ENCODE results near the gene ADAMTS6. TPM values are rescaled to one million over a fixed set of nuclear protein-coding genes. Genes with fewer than 3 reads are reported as not detected.

ADAMTS6 gene
- total and polyA plus RNA-seq, 4 experiments from 2014 or later, result 0.14 to 1.8 (median 0.89) TPM; not detected in 1

DNA sequence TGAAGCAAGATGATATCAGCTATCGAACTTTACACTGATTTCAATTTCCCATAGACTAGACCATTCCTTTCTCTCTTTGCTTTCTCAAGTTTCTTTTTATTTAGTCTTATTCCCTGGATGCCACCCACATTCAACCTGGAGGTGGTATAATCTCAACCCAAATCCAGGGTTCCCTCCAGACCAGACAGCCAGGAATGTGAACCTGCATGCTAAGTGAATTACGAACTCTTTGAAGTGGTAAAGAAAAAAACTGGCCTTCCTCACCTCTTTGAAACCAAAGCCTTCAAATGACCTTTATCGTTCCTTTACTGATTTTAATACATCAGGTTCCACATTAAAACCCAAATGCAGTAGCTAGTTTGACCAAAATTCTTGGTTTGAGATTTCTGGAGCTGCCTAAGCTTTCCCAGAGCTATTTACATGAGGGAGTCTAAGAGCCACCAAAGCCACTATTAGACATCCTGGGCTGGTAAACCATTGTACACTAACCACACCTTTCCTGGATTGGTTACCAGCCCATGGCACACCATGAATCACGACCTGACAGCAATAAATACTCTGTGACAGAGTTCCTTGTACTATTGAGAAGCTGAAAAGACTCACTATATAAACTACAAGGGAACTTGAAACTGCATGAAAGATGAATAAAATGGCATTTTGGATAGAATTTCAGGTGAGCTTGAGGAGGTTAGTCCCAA is 323.7 kb downstream of the ADAMTS6 start:
- no peak for DNase-seq
- Histone ChIP-seq H3K36me3 (ENCODE audit: insufficient read depth, low read length) (no peaks in the 10 kb centered on the region), H3K4me3 (ENCODE audit: low read length in 2 of 2) (no peak overlapping the region), H3K9me3 (ENCODE audit: control insufficient read depth in 1 of 2, low read length in 2 of 2) (no peaks in the 10 kb centered on the region), H3K27ac (ENCODE audit: low read depth, low read length) (no peak overlapping the region), H3K27me3 (ENCODE audit: insufficient read depth, low read length) (no peaks in the 10 kb centered on the region), H3K4me1 (ENCODE audit: insufficient read depth, low read length) (no peaks in the 10 kb centered on the region)
- peaks cover 2 to 12% of the 10 kb centered on the region in 2 donors for H3K27me3 Mint-ChIP-seq
- H3K27ac Mint-ChIP-seq, result no peak overlapping the region
- H3K4me3 Mint-ChIP-seq, result no peak overlapping the region
- ChIA-PET CTCF (ENCODE audit: partially characterized antibody) (no interaction called here), POLR2A (ENCODE audit: partially characterized antibody) (no interaction called here)
- intact Hi-C loops (cut with micrococcal nuclease), result no loop called here
- H3K9me3 Mint-ChIP-seq, result no peaks in the 10 kb centered on the region
- no peaks in the 10 kb centered on the region for H3K4me1 Mint-ChIP-seq
- peaks cover 0 to 3% of the 10 kb centered on the region in 2 donors for H3K36me3 Mint-ChIP-seq

DNA sequence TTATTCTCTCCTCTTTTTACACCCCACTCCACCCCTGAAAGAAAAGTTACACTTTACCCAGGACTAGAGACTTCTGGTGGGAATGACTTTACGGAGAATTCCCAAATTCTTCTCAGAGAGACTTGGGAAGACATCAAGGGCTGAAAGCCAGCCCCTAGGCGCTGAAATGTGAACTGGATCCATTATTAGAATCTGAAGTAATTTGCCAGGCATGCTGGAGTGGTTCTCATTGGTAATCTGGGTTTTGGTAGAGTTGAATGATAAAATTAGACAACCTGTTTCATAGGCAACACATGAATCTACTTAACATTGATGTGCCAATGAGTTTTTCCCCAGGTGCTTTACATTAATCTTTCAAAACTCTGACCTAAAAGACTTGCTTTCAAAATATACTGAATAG is 324.8 kb downstream of the ADAMTS6 start:
- intact Hi-C loops (cut with micrococcal nuclease), result no loop called here
- Histone ChIP-seq H3K4me1 (ENCODE audit: insufficient read depth, low read length) (no peaks in the 10 kb centered on the region), H3K9me3 (ENCODE audit: control insufficient read depth in 1 of 2, low read length in 2 of 2) (no peaks in the 10 kb centered on the region), H3K27ac (ENCODE audit: low read depth, low read length) (no peak overlapping the region), H3K36me3 (ENCODE audit: insufficient read depth, low read length) (no peaks in the 10 kb centered on the region), H3K4me3 (ENCODE audit: low read length in 2 of 2) (no peak overlapping the region), H3K27me3 (ENCODE audit: insufficient read depth, low read length) (no peaks in the 10 kb centered on the region)
- CTCF ChIA-PET (ENCODE audit: partially characterized antibody), result no interaction called here
- H3K4me3 Mint-ChIP-seq, result no peak overlapping the region
- peaks cover 2 to 12% of the 10 kb centered on the region in 2 donors for H3K27me3 Mint-ChIP-seq
- POLR2A ChIA-PET (ENCODE audit: partially characterized antibody), result no interaction called here
- no peak for DNase-seq
- H3K4me1 Mint-ChIP-seq, result no peaks in the 10 kb centered on the region
- peaks cover 0 to 3% of the 10 kb centered on the region in 2 donors for H3K36me3 Mint-ChIP-seq
- no peak overlapping the region for H3K27ac Mint-ChIP-seq
- no peaks in the 10 kb centered on the region for H3K9me3 Mint-ChIP-seq

- H3K36me3 Mint-ChIP-seq, result no peaks in the 10 kb centered on the region
- H3K4me1 Mint-ChIP-seq, result no peaks in the 10 kb centered on the region
- H3K36me3 ChIP-seq (ENCODE audit: insufficient read depth, low read length), result no peaks in the 10 kb centered on the region
- intact Hi-C loops (cut with micrococcal nuclease), result no loop called here
- H3K27ac Mint-ChIP-seq, result no peak overlapping the region
- no peaks in the 10 kb centered on the region for H3K4me1 ChIP-seq (ENCODE audit: insufficient read depth, low read length)
- no peaks in the 10 kb centered on the region for H3K27me3 ChIP-seq (ENCODE audit: insufficient read depth, low read length)
- no peak overlapping the region for H3K4me3 ChIP-seq (ENCODE audit: low read length in 2 of 2)
- no peak overlapping the region for H3K4me3 Mint-ChIP-seq
- H3K27me3 Mint-ChIP-seq, result peaks cover 0 to 3% of the 10 kb centered on the region in 2 donors
- no peak for DNase-seq
- H3K27ac ChIP-seq (ENCODE audit: low read depth, low read length), result no peak overlapping the region
- no peaks in the 10 kb centered on the region for H3K9me3 Mint-ChIP-seq
- ChIA-PET POLR2A (ENCODE audit: partially characterized antibody) (no interaction called here), CTCF (ENCODE audit: partially characterized antibody) (no interaction called here)
- no peaks in the 10 kb centered on the region for H3K9me3 ChIP-seq (ENCODE audit: control insufficient read depth in 1 of 2, low read length in 2 of 2)
Observed at GRCh38 chr5:65152131-65152530, 329.6 kb downstream of the ADAMTS6 start.

GRCh38 chr5:65151614-65152013 is 330.1 kb downstream of the ADAMTS6 start:
- H3K4me3 ChIP-seq (ENCODE audit: low read length in 2 of 2), result no peak overlapping the region
- no peaks in the 10 kb centered on the region for H3K9me3 ChIP-seq (ENCODE audit: control insufficient read depth in 1 of 2, low read length in 2 of 2)
- ChIA-PET CTCF (ENCODE audit: partially characterized antibody) (no interaction called here), POLR2A (ENCODE audit: partially characterized antibody) (no interaction called here)
- Mint-ChIP-seq H3K27ac (no peak overlapping the region), H3K9me3 (no peaks in the 10 kb centered on the region), H3K27me3 (peaks cover 0 to 3% of the 10 kb centered on the region in 2 donors), H3K4me1 (no peaks in the 10 kb centered on the region), H3K36me3 (no peaks in the 10 kb centered on the region), H3K4me3 (no peak overlapping the region)
- H3K27me3 ChIP-seq (ENCODE audit: insufficient read depth, low read length), result no peaks in the 10 kb centered on the region
- no peaks in the 10 kb centered on the region for H3K4me1 ChIP-seq (ENCODE audit: insufficient read depth, low read length)
- no peak overlapping the region for H3K27ac ChIP-seq (ENCODE audit: low read depth, low read length)
- intact Hi-C loops (cut with micrococcal nuclease), result no loop called here
- DNase-seq, result no peak
- H3K36me3 ChIP-seq (ENCODE audit: insufficient read depth, low read length), result no peaks in the 10 kb centered on the region

GRCh38 chr5:65150599-65151304 is 331.0 kb downstream of the ADAMTS6 start:
- H3K36me3 Mint-ChIP-seq, result no peaks in the 10 kb centered on the region
- Histone ChIP-seq H3K4me1 (ENCODE audit: insufficient read depth, low read length) (no peaks in the 10 kb centered on the region), H3K27ac (ENCODE audit: low read depth, low read length) (no peak overlapping the region), H3K9me3 (ENCODE audit: control insufficient read depth in 1 of 2, low read length in 2 of 2) (no peaks in the 10 kb centered on the region), H3K27me3 (ENCODE audit: insufficient read depth, low read length) (no peaks in the 10 kb centered on the region), H3K36me3 (ENCODE audit: insufficient read depth, low read length) (no peaks in the 10 kb centered on the region), H3K4me3 (ENCODE audit: low read length in 2 of 2) (no peak overlapping the region)
- H3K9me3 Mint-ChIP-seq, result no peaks in the 10 kb centered on the region
- H3K27me3 Mint-ChIP-seq, result peaks cover 0 to 4% of the 10 kb centered on the region in 2 donors
- H3K4me3 Mint-ChIP-seq, result no peak overlapping the region
- no peak for DNase-seq
- H3K27ac Mint-ChIP-seq, result no peak overlapping the region
- ChIA-PET CTCF (ENCODE audit: partially characterized antibody) (no interaction called here), POLR2A (ENCODE audit: partially characterized antibody) (no interaction called here)
- H3K4me1 Mint-ChIP-seq, result no peaks in the 10 kb centered on the region
- intact Hi-C loops (cut with micrococcal nuclease), result no loop called here

DNA sequence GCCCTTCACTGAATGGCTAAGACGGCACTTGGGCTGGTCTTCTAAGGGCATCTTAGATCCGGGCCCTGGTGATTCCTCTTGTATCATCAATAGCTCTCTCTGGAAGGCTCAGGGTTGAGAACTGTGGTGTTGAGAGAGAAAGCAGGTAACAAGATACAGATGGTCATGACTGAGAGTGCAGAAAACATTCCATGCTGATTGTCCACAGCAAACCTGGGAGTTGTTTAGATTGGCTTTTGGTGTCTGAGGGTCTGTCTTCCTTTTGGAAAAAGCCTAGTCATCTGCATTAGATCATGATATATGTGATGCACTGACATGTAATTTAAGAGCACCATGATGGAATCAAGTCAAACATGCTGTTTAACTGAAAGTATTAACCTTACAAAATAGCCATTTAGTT is 331.9 kb downstream of the ADAMTS6 start:
- H3K27ac ChIP-seq (ENCODE audit: low read depth, low read length), result no peak overlapping the region
- H3K27me3 ChIP-seq (ENCODE audit: insufficient read depth, low read length), result no peaks in the 10 kb centered on the region
- no peak for DNase-seq
- ChIA-PET POLR2A (ENCODE audit: partially characterized antibody) (no interaction called here), CTCF (ENCODE audit: partially characterized antibody) (no interaction called here)
- intact Hi-C loops (cut with micrococcal nuclease), result no loop called here
- peaks cover 0 to 7% of the 10 kb centered on the region in 2 donors for H3K27me3 Mint-ChIP-seq
- no peak overlapping the region for H3K4me3 ChIP-seq (ENCODE audit: low read length in 2 of 2)
- no peaks in the 10 kb centered on the region for H3K4me1 ChIP-seq (ENCODE audit: insufficient read depth, low read length)
- H3K36me3 Mint-ChIP-seq, result no peaks in the 10 kb centered on the region
- H3K9me3 ChIP-seq (ENCODE audit: control insufficient read depth in 1 of 2, low read length in 2 of 2), result no peaks in the 10 kb centered on the region
- no peaks in the 10 kb centered on the region for H3K4me1 Mint-ChIP-seq
- H3K4me3 Mint-ChIP-seq, result no peak overlapping the region
- H3K27ac Mint-ChIP-seq, result no peak overlapping the region
- no peaks in the 10 kb centered on the region for H3K36me3 ChIP-seq (ENCODE audit: insufficient read depth, low read length)
- no peaks in the 10 kb centered on the region for H3K9me3 Mint-ChIP-seq

DNA sequence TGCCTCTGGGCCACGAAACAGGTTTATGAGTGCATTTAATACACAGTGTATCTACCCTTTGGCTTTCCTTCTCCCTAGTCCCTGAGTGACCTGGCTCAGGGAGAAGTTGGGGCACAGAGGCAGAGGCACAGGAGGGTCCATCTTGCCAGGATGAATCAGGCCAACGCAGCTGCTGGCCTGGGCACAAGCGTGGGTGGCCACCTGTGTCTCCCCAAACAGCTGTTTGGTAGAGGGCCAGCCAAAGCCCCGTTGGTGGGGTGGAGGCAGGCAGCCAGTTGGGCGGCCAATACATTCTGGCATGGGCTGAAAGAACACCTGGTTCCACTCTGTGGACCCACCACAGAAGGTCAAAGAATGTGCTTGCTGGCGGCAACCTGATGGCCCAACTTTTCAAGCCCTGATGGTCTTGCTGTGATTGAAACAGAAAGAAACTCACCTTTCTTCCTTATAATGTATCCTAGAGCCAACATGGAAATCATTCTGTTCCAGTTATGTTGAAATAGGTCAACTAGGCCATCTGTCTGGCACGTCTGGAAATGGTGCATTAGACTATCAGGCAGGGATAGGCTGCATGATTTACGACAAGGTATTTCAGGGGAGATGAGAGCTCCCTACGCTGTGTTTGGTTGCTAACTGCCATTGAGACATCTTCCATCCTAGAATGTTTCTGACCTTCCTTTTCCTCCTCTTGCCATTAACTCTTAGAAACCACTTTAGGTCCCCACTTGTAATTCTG is 337.4 kb downstream of the ADAMTS6 start:
- Mint-ChIP-seq H3K27ac (no peak overlapping the region), H3K4me1 (no peaks in the 10 kb centered on the region), H3K36me3 (no peaks in the 10 kb centered on the region), H3K9me3 (peaks cover 0 to 4% (median 0%) of the 10 kb centered on the region in 8 donors), H3K27me3 (peaks cover 0 to 4% of the 10 kb centered on the region in 2 donors), H3K4me3 (no peak overlapping the region)
- CTCF ChIA-PET (ENCODE audit: partially characterized antibody), result no interaction called here
- Histone ChIP-seq H3K36me3 (ENCODE audit: insufficient read depth, low read length) (no peaks in the 10 kb centered on the region), H3K9me3 (ENCODE audit: control insufficient read depth in 1 of 2, low read length in 2 of 2) (no peaks in the 10 kb centered on the region), H3K4me3 (ENCODE audit: low read length in 2 of 2) (no peak overlapping the region), H3K4me1 (ENCODE audit: insufficient read depth, low read length) (no peaks in the 10 kb centered on the region), H3K27me3 (ENCODE audit: insufficient read depth, low read length) (no peaks in the 10 kb centered on the region), H3K27ac (ENCODE audit: low read depth, low read length) (no peak overlapping the region)
- POLR2A ChIA-PET (ENCODE audit: partially characterized antibody), result no interaction called here
- intact Hi-C loops (cut with micrococcal nuclease), result no loop called here
- no peak for DNase-seq

All from CD4-positive, alpha-beta memory T cell (primary cell).